Stimulated activated naive CD8-positive, alpha-beta T cell treated with anti-CD3 and anti-CD28 coated beads, Interleukin-15, amount 100 ng/mL, for 72 hours (primary cell): ENCODE data around the gene N4BP2L2.

Source experiments
- ATAC-seq: fragments of 150-1000 bp; cut with Tn5 transposase; 2 replicates; pipeline ENCODE4 v1.10.0; 2021; ENCODE audit warnings: mild to moderate bottlenecking, moderate library complexity
- DNase-seq, 2 donors: peaks; one replicate each; pipeline ENCODE4 v3.0.0; 2021 to 2022
- H3K27ac Mint-ChIP-seq, 2 donors: one replicate each; pipeline ENCODE4 v1.8.0; 2022; ENCODE audit warnings: mild to moderate bottlenecking in 2 of 2, mixed read lengths in 2 of 2, moderate library complexity in 2 of 2
- H3K27me3 Mint-ChIP-seq: one replicate; pipeline ENCODE4 v1.8.0; 2022; ENCODE audit warnings: mixed read lengths
- H3K4me1 Mint-ChIP-seq: one replicate; pipeline ENCODE4 v1.8.0; 2022; ENCODE audit warnings: mild to moderate bottlenecking, mixed read lengths
- H3K4me3 Mint-ChIP-seq, 2 donors: one replicate each; pipeline ENCODE4 v1.8.0; 2022; ENCODE audit warnings: mild to moderate bottlenecking in 2 of 2, mixed read lengths in 2 of 2, moderate library complexity in 1 of 2
- H3K9me3 Mint-ChIP-seq, 2 donors: one replicate each; pipeline ENCODE4 v1.8.0; 2022; ENCODE audit warnings: mixed read lengths in 2 of 2

Gene N4BP2L2

DNA sequence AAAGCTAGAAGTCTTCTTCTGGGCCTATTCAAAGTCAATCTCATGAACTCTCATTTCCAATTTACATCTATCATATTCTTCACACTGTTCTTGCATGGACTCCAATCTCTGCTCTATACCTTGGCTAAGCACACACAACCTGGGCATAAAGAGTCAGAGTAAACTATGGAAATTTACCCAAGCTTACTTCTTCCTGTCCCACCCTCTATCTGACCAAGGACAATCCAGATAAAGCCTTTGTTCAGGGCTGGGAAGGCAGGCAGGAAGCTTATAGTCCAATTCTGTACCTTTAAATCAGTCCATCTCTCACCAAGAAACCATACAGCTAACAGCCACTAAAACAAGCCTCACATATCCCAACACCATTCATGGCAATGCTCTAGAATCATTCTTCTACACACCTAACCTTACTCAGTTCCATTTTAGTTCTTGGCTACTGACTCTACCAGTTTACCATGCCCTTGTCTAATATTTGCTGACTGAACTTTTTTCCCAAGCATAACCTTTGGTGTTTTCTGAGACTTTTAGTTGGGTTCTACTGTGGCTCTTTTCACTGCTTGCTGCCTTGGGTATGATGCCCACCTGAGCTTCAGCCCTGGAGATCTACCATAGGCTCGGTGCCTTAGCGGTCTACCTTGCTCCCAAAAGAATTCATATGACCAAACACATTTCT lies 38.9 kb downstream of the N4BP2L2 start:
- DNase-seq (no peak), ATAC-seq (no peak)
- Mint-ChIP-seq H3K4me3 (no peak overlapping the region), H3K9me3 (no peaks in the 10 kb centered on the region), H3K27ac (peak overlapping the region in 1 of 2 donors; percentile 9), H3K27me3 (no peaks in the 10 kb centered on the region), H3K4me1 (peaks cover 12% of the 10 kb centered on the region)

DNA sequence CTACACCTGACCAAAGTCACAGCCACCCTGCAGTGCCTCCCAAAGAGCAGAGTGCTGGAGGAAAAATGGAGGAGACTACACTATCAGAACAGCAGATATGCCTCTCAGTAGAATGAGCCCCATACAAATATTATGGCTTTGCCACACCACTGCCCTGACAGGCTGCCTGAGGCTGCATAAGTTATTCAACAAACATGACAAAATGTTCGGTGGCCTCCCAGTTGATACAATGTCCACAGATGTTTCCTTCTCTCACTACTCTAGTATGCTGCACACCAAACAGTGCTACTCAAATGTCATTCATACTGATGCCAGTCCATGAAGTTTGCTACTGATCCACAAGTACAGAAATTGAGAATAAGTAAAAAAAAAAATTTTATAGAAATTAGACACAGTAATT lies 41.0 kb downstream of the N4BP2L2 start:
- DNase-seq (no peak), ATAC-seq (no peak)
- H3K27me3 Mint-ChIP-seq, result no peaks in the 10 kb centered on the region
- H3K4me1 Mint-ChIP-seq, result peaks cover 12% of the 10 kb centered on the region
- no peaks in the 10 kb centered on the region for H3K9me3 Mint-ChIP-seq
- H3K4me3 Mint-ChIP-seq, result no peak overlapping the region
- peak overlapping the region in 1 of 2 donors; percentile 38 for H3K27ac Mint-ChIP-seq

DNA sequence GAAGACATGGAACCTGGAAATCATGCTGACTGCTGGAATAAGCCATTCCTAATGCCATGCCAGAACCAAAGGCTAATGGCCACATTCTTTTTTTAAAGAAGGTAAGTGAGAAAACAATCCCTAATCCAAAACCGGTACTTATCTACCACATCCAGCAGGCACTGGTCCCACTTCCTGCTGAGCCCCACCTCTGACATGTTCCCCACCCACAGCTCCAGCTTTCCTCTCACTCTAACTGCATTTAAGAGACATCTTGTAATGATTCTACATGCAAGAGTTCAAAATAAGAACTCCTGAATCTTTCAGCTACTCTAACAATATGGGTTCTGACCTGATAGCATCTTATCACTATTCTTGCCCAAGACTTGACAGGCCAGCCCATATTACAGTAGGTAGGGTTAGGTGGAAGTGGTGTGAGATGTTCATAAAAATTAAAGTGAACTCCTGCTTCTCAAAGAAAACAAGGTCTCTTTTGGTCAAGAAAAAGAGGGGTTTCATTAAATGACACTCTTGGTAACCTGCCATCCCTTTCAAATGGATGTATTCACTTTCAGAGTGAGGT lies 41.9 kb downstream of the N4BP2L2 start:
- ATAC-seq (no peak), DNase-seq (no peak)
- Mint-ChIP-seq H3K4me3 (no peak overlapping the region), H3K4me1 (peaks cover 12% of the 10 kb centered on the region), H3K27me3 (no peaks in the 10 kb centered on the region), H3K27ac (no peak overlapping the region), H3K9me3 (no peaks in the 10 kb centered on the region)

DNA sequence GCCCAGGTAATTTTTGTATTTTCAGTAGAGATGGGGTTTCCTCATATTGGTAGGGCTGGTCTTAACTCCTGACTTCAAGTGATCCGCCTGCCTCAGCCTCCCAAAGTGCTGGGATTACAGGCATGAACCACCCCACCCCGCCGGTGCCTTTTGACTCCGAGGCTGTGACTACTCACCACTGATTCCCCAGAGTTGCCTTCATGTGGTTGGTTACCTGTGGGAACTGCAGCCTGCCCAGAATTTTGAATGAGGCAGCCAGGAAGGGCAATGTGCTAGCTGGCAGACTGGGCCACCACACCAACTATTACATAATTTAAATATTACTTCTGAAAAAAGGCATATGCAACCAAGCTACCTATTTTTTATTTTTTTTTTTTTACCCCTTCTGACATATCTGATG lies 42.8 kb downstream of the N4BP2L2 start:
- H3K9me3 Mint-ChIP-seq, result no peaks in the 10 kb centered on the region
- H3K4me3 Mint-ChIP-seq, result no peak overlapping the region
- ATAC-seq, result no peak
- H3K27me3 Mint-ChIP-seq, result no peaks in the 10 kb centered on the region
- peak overlapping the region in 1 of 2 donors; percentile 42 for H3K27ac Mint-ChIP-seq
- DNase-seq, result no peak
- H3K4me1 Mint-ChIP-seq, result peaks cover 12% of the 10 kb centered on the region

DNA sequence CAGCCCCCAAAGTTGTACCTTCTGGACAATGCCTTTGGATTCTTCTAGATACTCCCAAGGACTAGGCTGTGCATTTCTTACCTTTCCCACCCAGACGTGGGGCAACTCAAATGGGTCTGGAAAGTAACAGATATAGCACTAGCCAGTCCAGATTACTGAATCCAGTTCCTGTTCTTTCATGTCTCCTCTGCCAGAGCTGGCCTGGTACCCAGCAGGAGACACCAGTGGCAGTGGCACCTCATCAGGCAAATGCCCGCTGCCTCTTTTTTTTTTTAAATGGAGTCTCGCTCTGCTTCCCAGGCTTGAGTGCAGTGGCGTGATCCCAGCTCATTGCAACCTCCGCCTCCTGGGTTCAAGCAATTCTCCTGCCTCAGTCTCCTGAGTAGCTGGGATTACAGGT lies 43.2 kb downstream of the N4BP2L2 start:
- no peak for ATAC-seq
- DNase-seq, result no peak
- Mint-ChIP-seq H3K27ac (no peak overlapping the region), H3K27me3 (no peaks in the 10 kb centered on the region), H3K4me3 (no peak overlapping the region), H3K9me3 (no peaks in the 10 kb centered on the region), H3K4me1 (peaks cover 12% of the 10 kb centered on the region)

DNA sequence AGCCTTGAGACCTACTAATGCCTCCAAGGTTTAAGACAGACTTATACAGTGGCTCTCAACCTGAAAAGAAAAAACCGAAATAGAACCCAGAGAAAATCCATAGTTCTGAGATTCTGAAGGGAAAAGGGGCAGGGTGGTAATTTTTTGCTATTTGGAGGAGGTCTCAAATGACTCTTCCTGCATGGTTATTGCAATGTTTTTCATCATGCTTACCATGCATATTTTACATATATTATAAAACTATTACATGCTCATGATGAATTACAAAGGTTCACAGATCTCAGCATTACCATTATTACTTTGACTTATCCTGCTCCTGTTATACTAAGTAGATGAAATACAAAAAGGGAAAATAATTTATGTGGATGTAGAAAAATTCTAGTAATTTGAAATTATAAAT lies 47.6 kb downstream of the N4BP2L2 start:
- H3K27me3 Mint-ChIP-seq, result no peaks in the 10 kb centered on the region
- ATAC-seq, result no peak
- H3K4me3 Mint-ChIP-seq, result no peak overlapping the region
- H3K27ac Mint-ChIP-seq, result no peak overlapping the region
- no peaks in the 10 kb centered on the region for H3K9me3 Mint-ChIP-seq
- no peaks in the 10 kb centered on the region for H3K4me1 Mint-ChIP-seq
- no peak for DNase-seq

DNA sequence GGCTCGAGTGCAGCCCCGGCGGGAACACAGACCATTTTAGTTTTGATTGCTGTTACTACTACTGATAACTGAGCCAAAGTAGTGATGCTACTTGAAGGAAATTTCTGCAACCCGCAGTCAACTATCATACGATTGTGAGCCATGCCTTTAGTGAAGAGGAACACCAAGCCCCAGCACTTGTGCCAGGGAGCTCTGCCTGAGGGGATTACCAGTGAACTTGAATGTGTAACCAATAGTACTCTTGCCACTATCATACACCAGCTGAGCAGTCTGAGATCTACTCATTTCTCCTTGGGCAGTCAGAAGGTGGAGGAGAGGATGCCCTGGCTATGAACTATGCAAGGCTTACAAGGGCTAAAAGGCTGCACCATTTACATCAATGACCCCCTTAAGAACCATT lies 61.7 kb downstream of the N4BP2L2 start:
- ATAC-seq (no peak), DNase-seq (no peak)
- H3K27ac Mint-ChIP-seq, result no peak overlapping the region
- no peaks in the 10 kb centered on the region for H3K9me3 Mint-ChIP-seq
- H3K4me1 Mint-ChIP-seq, result peaks cover 4% of the 10 kb centered on the region
- no peak overlapping the region for H3K4me3 Mint-ChIP-seq
- H3K27me3 Mint-ChIP-seq, result no peaks in the 10 kb centered on the region

DNA sequence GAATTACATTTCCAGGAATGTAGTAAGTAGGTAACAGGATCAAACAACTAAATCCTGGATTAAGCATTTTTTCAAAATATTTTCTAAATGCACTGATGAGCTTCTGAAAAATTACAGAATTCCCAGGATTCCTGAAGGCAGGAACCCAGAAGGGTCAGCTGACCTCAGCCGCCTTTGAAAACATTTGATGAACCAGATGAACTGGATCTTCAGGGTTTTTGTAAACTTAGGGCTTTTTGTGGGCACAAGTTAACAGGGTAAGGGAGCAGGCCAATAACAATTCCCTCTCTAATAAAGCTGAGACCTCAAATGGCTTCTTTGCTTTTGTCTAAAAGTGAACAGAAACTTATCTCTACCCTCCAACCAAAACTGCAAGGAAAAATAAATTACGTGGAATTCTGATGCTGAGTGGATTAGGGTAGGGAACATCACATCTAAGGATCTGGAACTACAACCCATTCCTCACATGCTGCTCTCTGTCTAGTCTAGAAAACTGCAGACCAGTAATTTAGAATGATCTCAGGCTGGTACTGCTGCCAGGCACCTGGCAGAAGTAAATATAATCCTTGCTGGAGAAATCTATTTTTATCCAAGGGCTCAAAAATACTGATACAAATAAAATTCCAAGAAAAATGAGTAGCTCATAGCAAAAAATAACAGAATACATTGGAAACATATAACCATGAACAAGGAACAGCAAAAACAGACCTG lies 62.4 kb downstream of the N4BP2L2 start:
- no peak overlapping the region for H3K27ac Mint-ChIP-seq
- H3K4me1 Mint-ChIP-seq, result peaks cover 10% of the 10 kb centered on the region
- no peaks in the 10 kb centered on the region for H3K9me3 Mint-ChIP-seq
- no peak for ATAC-seq
- no peak for DNase-seq
- H3K4me3 Mint-ChIP-seq, result no peak overlapping the region
- no peaks in the 10 kb centered on the region for H3K27me3 Mint-ChIP-seq

DNA sequence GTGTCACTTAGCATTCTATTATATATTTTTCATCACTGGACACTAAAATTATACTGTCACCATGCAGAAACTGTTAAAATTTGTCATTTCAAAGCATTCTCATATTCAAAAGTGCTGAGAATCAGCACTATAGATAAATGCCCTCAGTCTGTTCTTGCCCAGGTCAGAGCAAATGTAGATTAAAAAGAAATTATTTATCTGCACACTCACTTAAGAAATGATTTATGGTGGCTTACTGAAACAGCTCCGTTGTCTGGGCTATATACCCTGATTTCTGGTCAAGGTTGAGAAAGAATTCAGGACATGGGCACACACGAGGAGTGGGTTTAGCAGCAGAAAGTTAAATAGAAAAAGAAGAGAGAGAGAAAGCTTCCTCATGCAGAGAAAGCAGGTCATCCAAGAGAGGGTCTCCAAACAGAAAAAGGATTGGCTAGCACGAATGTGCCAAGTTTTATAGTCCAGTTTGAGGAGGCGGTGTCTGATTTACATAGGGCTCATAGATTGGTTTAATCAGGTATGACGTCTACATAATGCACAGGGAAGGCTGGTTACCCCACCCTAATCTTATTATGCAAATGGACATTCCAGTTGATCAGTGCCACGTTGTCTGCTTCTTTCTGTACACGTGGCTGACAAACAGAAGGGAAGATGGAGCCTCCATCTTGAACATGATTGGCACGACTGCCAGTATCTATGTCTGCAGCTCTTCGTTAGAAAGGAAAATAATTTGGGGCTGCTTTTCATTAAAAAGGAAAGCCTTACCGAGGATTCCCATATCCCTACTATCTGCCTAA lies 63.4 kb downstream of the N4BP2L2 start:
- Mint-ChIP-seq H3K27me3 (no peaks in the 10 kb centered on the region), H3K9me3 (no peaks in the 10 kb centered on the region), H3K27ac (no peak overlapping the region), H3K4me3 (no peak overlapping the region), H3K4me1 (peaks cover 10% of the 10 kb centered on the region)
- DNase-seq (no peak), ATAC-seq (no peak)

DNA sequence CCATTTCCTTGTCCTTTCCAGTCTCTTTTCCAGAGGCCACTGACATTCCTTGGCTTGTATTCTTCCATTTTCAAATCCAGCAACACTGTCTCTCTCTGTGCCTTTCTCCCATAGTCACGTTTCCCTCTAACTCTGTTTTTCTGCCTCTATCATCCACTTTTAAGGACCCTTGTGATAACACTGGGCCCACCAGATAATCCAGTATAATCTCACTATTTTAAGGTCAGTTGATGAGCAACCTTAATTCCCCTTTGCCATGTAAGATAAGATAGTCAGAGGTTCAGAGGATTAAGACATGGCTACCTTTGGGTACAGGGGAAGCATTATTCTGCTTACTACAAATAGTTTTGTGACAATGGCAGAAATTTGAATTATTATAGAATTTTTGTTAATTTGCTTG lies 64.9 kb downstream of the N4BP2L2 start:
- peaks cover 10% of the 10 kb centered on the region for H3K4me1 Mint-ChIP-seq

DNA sequence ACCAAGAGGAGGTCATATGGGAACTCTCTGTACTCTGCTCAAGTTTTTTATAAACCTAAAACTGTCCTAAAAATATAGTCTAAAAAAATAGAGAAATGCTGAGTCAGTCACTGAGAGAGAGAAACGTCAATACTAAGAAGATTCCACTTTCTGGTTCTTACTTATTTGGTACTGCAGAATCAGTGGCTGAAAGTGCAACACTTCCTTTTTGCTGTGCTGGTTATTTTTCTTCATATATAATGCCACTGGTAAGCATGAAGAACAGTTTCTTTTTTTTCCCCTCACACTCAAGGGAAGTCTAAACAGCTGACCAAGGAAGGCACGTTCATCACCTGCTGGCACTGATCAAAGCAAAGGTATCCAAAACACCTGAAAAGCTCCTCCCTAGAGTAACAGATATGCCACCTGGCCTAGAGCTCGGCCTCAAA lies 66.4 kb downstream of the N4BP2L2 start:
- peak overlapping the region in 1 of 2 donors; percentile 80 for H3K27ac Mint-ChIP-seq
- no peak overlapping the region for H3K4me3 Mint-ChIP-seq

More for the DNA sequence above, 64.9 kb downstream of the N4BP2L2 start:
- DNase-seq, result no peak
- no peaks in the 10 kb centered on the region for H3K27me3 Mint-ChIP-seq
- H3K4me3 Mint-ChIP-seq, result no peak overlapping the region
- no peaks in the 10 kb centered on the region for H3K9me3 Mint-ChIP-seq
- H3K27ac Mint-ChIP-seq, result no peak overlapping the region
- no peak for ATAC-seq

DNA sequence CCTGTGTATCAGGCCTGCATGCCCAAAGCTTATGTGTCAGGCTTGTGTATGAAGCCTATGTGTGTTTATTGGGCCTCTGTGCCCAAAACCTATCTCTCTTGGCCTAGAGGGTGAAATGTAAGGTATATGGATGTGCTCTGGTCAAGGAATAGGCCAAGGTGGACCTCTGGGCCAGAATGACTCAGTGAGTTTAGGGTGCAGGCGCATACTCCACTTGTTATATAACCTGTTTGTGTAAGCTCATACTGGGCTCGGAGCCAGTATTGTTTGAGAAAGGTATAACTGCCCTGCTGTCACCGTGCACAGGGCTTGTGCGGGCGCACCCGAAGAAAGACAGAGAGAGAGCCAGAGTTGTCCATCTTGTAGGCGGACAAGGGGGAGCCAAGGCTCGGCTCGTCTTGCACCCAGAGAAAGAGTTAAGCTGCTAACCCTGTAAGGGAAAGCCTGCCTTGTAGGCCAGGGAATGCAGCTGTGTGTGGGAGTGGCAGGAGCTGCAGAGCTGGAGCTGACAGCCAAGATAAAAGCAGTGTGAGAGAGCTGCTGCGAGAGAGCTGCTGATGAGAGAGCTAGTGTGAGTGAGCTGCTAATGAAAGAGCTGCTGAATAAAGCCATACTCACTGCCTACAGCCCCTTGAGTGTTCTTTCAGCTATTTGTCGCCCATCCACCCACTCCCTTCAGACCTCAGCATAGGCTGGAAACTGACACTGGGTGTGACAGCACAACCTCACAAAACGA lies 67.2 kb downstream of the N4BP2L2 start:
- H3K27ac Mint-ChIP-seq, result peak overlapping the region in 1 of 2 donors; percentile 80
- DNase-seq (no peak), ATAC-seq (no peak)
- H3K4me1 Mint-ChIP-seq, result peaks cover 10% of the 10 kb centered on the region
- no peaks in the 10 kb centered on the region for H3K27me3 Mint-ChIP-seq
- no peaks in the 10 kb centered on the region for H3K9me3 Mint-ChIP-seq
- no peak overlapping the region for H3K4me3 Mint-ChIP-seq

More for the DNA sequence above, 66.4 kb downstream of the N4BP2L2 start:
- no peak for ATAC-seq
- Mint-ChIP-seq H3K9me3 (no peaks in the 10 kb centered on the region), H3K4me1 (peaks cover 10% of the 10 kb centered on the region), H3K27me3 (no peaks in the 10 kb centered on the region)
- no peak for DNase-seq

DNA sequence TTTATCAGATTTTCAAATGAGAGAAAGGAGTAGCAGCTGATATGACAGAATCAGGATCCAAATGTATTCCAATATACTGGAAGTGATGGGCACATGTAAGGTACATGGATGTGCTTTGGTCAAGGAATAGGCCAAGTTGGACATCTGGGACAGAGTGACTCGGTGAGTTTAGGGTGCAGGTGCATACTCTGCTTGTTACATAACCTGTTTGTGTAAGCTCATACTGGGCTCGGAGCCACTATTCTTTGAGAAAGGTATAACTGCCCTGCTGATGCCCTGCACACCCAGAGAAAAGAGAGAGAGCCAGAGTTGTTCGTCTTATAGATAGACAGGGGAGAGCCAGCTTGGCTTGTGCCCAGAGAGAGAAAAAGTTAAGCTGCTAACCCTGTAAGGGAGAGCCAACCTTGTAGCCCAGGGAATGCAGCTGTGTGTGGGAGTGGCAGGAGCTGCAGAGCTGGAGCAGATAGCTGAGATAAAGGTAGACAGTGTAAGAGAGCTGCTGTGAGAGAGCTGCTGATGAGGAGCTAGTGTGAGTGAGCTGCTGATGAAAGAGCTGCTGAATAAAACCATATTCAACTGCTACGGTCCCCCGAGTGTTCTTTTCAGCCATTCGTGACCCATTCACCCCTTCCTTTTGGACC lies 70.0 kb downstream of the N4BP2L2 start:
- Mint-ChIP-seq H3K9me3 (no peaks in the 10 kb centered on the region), H3K4me3 (no peak overlapping the region), H3K27me3 (no peaks in the 10 kb centered on the region), H3K4me1 (peaks cover 10% of the 10 kb centered on the region), H3K27ac (peak overlapping the region in 1 of 2 donors; percentile 47)
- DNase-seq (no peak), ATAC-seq (peak; percentile 15)

DNA sequence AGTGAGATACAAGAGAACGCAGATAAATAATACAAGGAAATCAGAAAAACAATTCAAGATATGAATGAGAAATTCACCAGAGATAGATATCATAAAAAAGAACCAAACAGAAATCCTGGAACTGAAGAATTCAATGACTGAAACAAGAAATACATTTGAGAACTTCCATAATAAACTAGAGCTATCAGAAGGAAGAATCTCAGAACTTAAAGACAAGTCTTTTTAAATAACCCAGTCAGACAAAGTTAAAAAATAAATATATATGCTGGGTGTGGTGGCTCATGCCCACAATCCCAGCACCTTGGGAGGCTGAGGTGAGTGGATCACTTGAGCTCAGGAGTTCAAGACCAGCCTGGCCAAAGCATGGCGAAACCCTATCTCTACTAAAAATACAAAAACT lies 82.0 kb downstream of the N4BP2L2 start:
- ATAC-seq, result no peak
- no peak overlapping the region for H3K4me3 Mint-ChIP-seq
- no peaks in the 10 kb centered on the region for H3K4me1 Mint-ChIP-seq
- H3K27ac Mint-ChIP-seq, result no peak overlapping the region
- no peaks in the 10 kb centered on the region for H3K27me3 Mint-ChIP-seq
- DNase-seq, result no peak
- H3K9me3 Mint-ChIP-seq, result peaks cover 19 to 40% of the 10 kb centered on the region in 2 donors

DNA sequence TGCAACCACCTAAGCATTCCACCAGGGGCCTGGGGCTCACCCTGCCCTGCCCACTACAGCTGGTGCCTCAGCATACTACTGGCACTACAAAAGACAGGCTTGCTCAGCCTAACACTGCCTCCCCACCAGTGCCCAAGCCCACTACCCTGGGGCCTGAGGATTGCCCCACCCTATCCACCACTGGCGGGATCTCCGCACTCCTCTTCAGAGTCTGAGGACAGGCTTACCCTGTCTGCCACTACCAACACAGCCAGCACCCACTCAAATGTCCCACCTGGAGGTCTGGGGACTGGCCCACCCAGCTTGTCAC lies 83.0 kb downstream of the N4BP2L2 start:
- ATAC-seq, result peak; percentile 20
- Mint-ChIP-seq H3K4me1 (no peaks in the 10 kb centered on the region), H3K4me3 (no peak overlapping the region), H3K27me3 (no peaks in the 10 kb centered on the region), H3K9me3 (peaks cover 19 to 40% of the 10 kb centered on the region in 2 donors), H3K27ac (no peak overlapping the region)
- DNase-seq, result no peak
